Muscle of leg (tissue), 11 donors: ENCODE measurements around the gene BRD4. TPM values are rescaled to one million over a fixed set of nuclear protein-coding genes. Genes with fewer than 3 reads are reported as not detected.

Experiments
- DNase-seq: peaks from one replicate; pipeline ENCODE4 v3.0.0; 2013
- H3K27ac ChIP-seq: one replicate; pipeline ENCODE4 v1.5.1; 2013; ENCODE audit warnings: mild to moderate bottlenecking, low read length, control low read depth
- H3K27me3 ChIP-seq: one replicate; pipeline ENCODE4 v1.6.1; 2013; ENCODE audit warnings: low read length; ENCODE audit not compliant: control insufficient read depth, insufficient read depth
- H3K36me3 ChIP-seq: one replicate; pipeline ENCODE4 v1.6.1; 2013; ENCODE audit warnings: low read length; ENCODE audit not compliant: control insufficient read depth, insufficient read depth
- H3K4me1 ChIP-seq: one replicate; pipeline ENCODE4 v1.6.1; 2013; ENCODE audit warnings: low read length; ENCODE audit not compliant: control insufficient read depth, insufficient read depth
- H3K4me3 ChIP-seq: one replicate; pipeline ENCODE4 v1.5.1; 2013; ENCODE audit warnings: low read length, control low read depth
- H3K9me3 ChIP-seq: replicated peaks from 2 replicates; pipeline ENCODE4 v1.6.1; 2013; ENCODE audit warnings: low read depth, low read length; ENCODE audit not compliant: control insufficient read depth
- WGBS: methylation state at CpG from one replicate; pipeline ENCODE4 v1.1.5; 2013; ENCODE audit warnings: missing lambda C conversion rate; ENCODE audit not compliant: insufficient coverage; 5-methylcytosine and 5-hydroxymethylcytosine counted together
- polyA plus RNA-seq, 8 donors: library from polyadenylated mRNA; unstranded; fragments of 120-200 nt; gene quantifications; one replicate each; pipeline versions ENCODE4 v1.2.1 to v1.2.3, GENCODE V29; 2013; ENCODE audit warnings: inconsistent platforms in 1 of 8, low replicate concordance in 1 of 8; ENCODE audit not compliant: insufficient read length in 8 of 8, insufficient read depth in 1 of 8
- total RNA-seq: library from RNA; stranded (reverse); fragments of 120-200 nt; gene quantifications from one replicate; pipeline ENCODE4 v1.2.4, GENCODE V29; 2013

The BRD4 gene
- total and polyA plus RNA-seq, 9 donors: 14.5 to 51.5 (median 37.8) TPM

GRCh38 chr19:15231271-15231670 is 101.1 kb downstream of the BRD4 start:
- no peaks in the 10 kb centered on the region for H3K9me3 ChIP-seq
- peaks cover 19% of the 10 kb centered on the region for H3K27me3 ChIP-seq
- 91% methylated on average over 6 of the region's 10 CpGs for WGBS
- no peak overlapping the region for H3K4me3 ChIP-seq
- peaks cover 23% of the 10 kb centered on the region for H3K4me1 ChIP-seq
- H3K27ac ChIP-seq: no peak overlapping the region
- H3K36me3 ChIP-seq: peaks cover 9% of the 10 kb centered on the region
- peak; percentile 5 for DNase-seq

GRCh38 chr19:15227261-15227660 is 105.1 kb downstream of the BRD4 start:
- H3K9me3 ChIP-seq: no peaks in the 10 kb centered on the region
- H3K27ac ChIP-seq: peak overlapping the region; percentile 29

GRCh38 chr19:15225760-15226159 is 106.6 kb downstream of the BRD4 start:
- Histone ChIP-seq H3K36me3 (no peaks in the 10 kb centered on the region), H3K9me3 (no peaks in the 10 kb centered on the region), H3K27me3 (peaks cover under 1% of the 10 kb centered on the region), H3K4me1 (peaks cover 37% of the 10 kb centered on the region), H3K27ac (peak overlapping the region; percentile 87), H3K4me3 (no peak overlapping the region)
- WGBS: 45% methylated on average over 2 of the region's 7 CpGs
- peak; percentile 88 for DNase-seq

More at GRCh38 chr19:15227261-15227660, 105.1 kb downstream of the BRD4 start:
- Histone ChIP-seq H3K4me1 (peaks cover 39% of the 10 kb centered on the region), H3K36me3 (no peaks in the 10 kb centered on the region), H3K4me3 (no peak overlapping the region), H3K27me3 (peaks cover 12% of the 10 kb centered on the region)
- no peak for DNase-seq
- 81% methylated on average over 3 of the region's 7 CpGs for WGBS

- no peaks in the 10 kb centered on the region for H3K27me3 ChIP-seq
- peak overlapping the region; percentile 91 for H3K27ac ChIP-seq
- H3K4me3 ChIP-seq: peak overlapping the region; percentile 57
- no peaks in the 10 kb centered on the region for H3K36me3 ChIP-seq
- peaks cover 41% of the 10 kb centered on the region for H3K4me1 ChIP-seq
- peak; percentile 63 for DNase-seq
- 3% methylated on average over 47 of the region's 51 CpGs for WGBS
- no peaks in the 10 kb centered on the region for H3K9me3 ChIP-seq
Observed at GRCh38 chr19:15223649-15224361, 108.5 kb downstream of the BRD4 start.

- Histone ChIP-seq H3K4me3 (peak overlapping the region; percentile 57), H3K36me3 (no peaks in the 10 kb centered on the region), H3K27ac (peak overlapping the region; percentile 91), H3K27me3 (no peaks in the 10 kb centered on the region), H3K9me3 (no peaks in the 10 kb centered on the region), H3K4me1 (peaks cover 41% of the 10 kb centered on the region)
- under 1% methylated on average over 47 of the region's 48 CpGs for WGBS
- DNase-seq: peak; percentile 99
Observed at GRCh38 chr19:15222738-15223648, 109.3 kb downstream of the BRD4 start.

- DNase-seq: peak; percentile 89
- no peak overlapping the region for H3K4me3 ChIP-seq
- H3K9me3 ChIP-seq: no peaks in the 10 kb centered on the region
- H3K27ac ChIP-seq: peak overlapping the region; percentile 23
- no peaks in the 10 kb centered on the region for H3K27me3 ChIP-seq
- H3K4me1 ChIP-seq: peaks cover 28% of the 10 kb centered on the region
- H3K36me3 ChIP-seq: no peaks in the 10 kb centered on the region
- 56% methylated on average over 4 of the region's 6 CpGs for WGBS
Observed at GRCh38 chr19:15220833-15221232, 111.5 kb downstream of the BRD4 start.

GRCh38 chr19:15218501-15218900 is 113.8 kb downstream of the BRD4 start:
- 50% methylated on average over 1 of the region's 7 CpGs for WGBS
- H3K9me3 ChIP-seq: no peaks in the 10 kb centered on the region
- peaks cover 29% of the 10 kb centered on the region for H3K4me1 ChIP-seq
- no peak overlapping the region for H3K4me3 ChIP-seq
- no peaks in the 10 kb centered on the region for H3K27me3 ChIP-seq
- DNase-seq: no peak
- no peak overlapping the region for H3K27ac ChIP-seq
- no peaks in the 10 kb centered on the region for H3K36me3 ChIP-seq

GRCh38 chr19:15216363-15216762 is 116.0 kb downstream of the BRD4 start:
- H3K27ac ChIP-seq: no peak overlapping the region
- no peaks in the 10 kb centered on the region for H3K36me3 ChIP-seq
- H3K27me3 ChIP-seq: no peaks in the 10 kb centered on the region
- peaks cover 18% of the 10 kb centered on the region for H3K4me1 ChIP-seq
- no peak overlapping the region for H3K4me3 ChIP-seq
- 100% methylated on average over 4 of the region's 7 CpGs for WGBS
- no peaks in the 10 kb centered on the region for H3K9me3 ChIP-seq
- DNase-seq: no peak

GRCh38 chr19:15213715-15214381 is 118.5 kb downstream of the BRD4 start:
- no peaks in the 10 kb centered on the region for H3K27me3 ChIP-seq
- peak overlapping the region; percentile 78 for H3K27ac ChIP-seq
- WGBS: 26% methylated on average over 15 of the region's 15 CpGs
- no peak overlapping the region for H3K4me3 ChIP-seq
- no peaks in the 10 kb centered on the region for H3K36me3 ChIP-seq
- DNase-seq: peak; percentile 86
- H3K4me1 ChIP-seq: peaks cover 20% of the 10 kb centered on the region
- no peaks in the 10 kb centered on the region for H3K9me3 ChIP-seq

GRCh38 chr19:15212711-15213110 is 119.6 kb downstream of the BRD4 start:
- Histone ChIP-seq H3K36me3 (no peaks in the 10 kb centered on the region), H3K4me1 (peaks cover 20% of the 10 kb centered on the region), H3K4me3 (no peak overlapping the region), H3K27me3 (no peaks in the 10 kb centered on the region), H3K27ac (no peak overlapping the region), H3K9me3 (no peaks in the 10 kb centered on the region)
- 80% methylated on average over 1 of the region's 12 CpGs for WGBS
- DNase-seq: no peak
